ENCODE measurements around the gene STPG2.

The STPG2 gene

DNA sequence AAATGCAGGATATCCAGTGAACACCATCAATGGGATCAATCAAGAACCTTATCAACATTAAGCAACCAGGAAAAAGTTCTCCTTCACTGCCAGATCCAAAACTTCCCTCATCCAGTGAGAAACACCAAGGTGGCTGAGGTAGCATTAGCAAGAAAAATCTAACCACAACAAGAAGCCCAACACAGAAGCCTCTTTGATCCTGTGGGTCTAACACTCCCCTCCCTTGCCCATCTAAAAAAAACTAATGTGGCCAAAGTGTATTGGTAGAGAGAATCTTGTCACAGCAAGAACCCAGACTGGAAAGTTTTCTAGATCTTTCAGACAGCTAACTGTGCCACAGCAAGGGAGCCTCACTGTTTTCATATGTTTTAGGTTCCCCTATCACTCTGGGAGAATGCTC, 558.0 kb downstream of the STPG2 start:
- Histone ChIP-seq H3F3A (ENCODE audit: insufficient read depth, low read length) (no peaks in the 10 kb centered on the region), H3K9me3 (replicated peaks; ENCODE audit: insufficient read depth, low read length) (no peaks in the 10 kb centered on the region), H3K4me1 (ENCODE audit: low read length) (no peaks in the 10 kb centered on the region), H3K27me3 (replicated peaks; ENCODE audit: insufficient read depth, low read length) (no peaks in the 10 kb centered on the region), H3K9ac (ENCODE audit: low read length) (no peak overlapping the region), H2AFZ (ENCODE audit: low read length) (no peak overlapping the region), H3K36me3 (replicated peaks; ENCODE audit: insufficient read depth, low read length) (no peaks in the 10 kb centered on the region), H4K20me1 (ENCODE audit: insufficient read depth, low read length) (no peaks in the 10 kb centered on the region), H3K4me3 (ENCODE audit: low read length) (no peak overlapping the region), H3K27ac (ENCODE audit: low read length) (no peak overlapping the region), H3K79me2 (ENCODE audit: low read length) (no peaks in the 10 kb centered on the region), H3K4me2 (ENCODE audit: low read depth, low read length) (no peak overlapping the region), H3K9me2 (replicated peaks; ENCODE audit: insufficient read depth, low read length) (no peaks in the 10 kb centered on the region)
- TF ChIP-seq, protein P1, sequence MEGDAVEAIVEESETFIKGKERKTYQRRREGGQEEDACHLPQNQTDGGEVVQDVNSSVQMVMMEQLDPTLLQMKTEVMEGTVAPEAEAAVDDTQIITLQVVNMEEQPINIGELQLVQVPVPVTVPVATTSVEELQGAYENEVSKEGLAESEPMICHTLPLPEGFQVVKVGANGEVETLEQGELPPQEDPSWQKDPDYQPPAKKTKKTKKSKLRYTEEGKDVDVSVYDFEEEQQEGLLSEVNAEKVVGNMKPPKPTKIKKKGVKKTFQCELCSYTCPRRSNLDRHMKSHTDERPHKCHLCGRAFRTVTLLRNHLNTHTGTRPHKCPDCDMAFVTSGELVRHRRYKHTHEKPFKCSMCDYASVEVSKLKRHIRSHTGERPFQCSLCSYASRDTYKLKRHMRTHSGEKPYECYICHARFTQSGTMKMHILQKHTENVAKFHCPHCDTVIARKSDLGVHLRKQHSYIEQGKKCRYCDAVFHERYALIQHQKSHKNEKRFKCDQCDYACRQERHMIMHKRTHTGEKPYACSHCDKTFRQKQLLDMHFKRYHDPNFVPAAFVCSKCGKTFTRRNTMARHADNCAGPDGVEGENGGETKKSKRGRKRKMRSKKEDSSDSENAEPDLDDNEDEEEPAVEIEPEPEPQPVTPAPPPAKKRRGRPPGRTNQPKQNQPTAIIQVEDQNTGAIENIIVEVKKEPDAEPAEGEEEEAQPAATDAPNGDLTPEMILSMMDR (IDR thresholded peaks at IDR 0.05; ENCODE audit: low read length), result no peak
- TF ChIP-seq EZH2 (optimal IDR thresholded peaks at IDR 0.05; ENCODE audit: low read depth, low read length) (no peak), EZH2phosphoT487 (IDR thresholded peaks at IDR 0.05; ENCODE audit: low read length) (no peak)
- DNase-seq, result no peak

DNA sequence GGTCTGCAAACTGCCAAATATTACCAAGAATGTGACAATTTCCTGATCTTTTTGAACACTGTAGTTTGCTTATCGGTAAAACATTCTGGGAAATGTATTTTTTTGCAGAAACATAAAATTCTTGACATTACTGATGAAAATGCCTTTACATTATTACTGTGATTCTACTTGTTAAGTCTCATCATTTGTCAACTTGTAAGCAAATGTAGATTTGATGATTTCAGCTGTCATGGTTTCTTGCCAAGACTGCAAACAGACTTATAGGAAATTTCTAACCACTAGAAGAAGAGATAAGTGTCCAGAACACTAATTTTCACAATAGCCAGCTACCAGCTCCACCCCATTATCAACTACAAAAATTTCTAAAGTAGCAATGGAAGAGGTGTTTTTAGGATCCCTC, 560.4 kb downstream of the STPG2 start:
- H3K9ac ChIP-seq (ENCODE audit: low read length), result no peak overlapping the region
- no peaks in the 10 kb centered on the region for H3K4me1 ChIP-seq (ENCODE audit: low read length)
- no peaks in the 10 kb centered on the region for H3K36me3 ChIP-seq (replicated peaks; ENCODE audit: insufficient read depth, low read length)
- no peaks in the 10 kb centered on the region for H3K9me3 ChIP-seq (replicated peaks; ENCODE audit: insufficient read depth, low read length)
- no peaks in the 10 kb centered on the region for H3K9me2 ChIP-seq (replicated peaks; ENCODE audit: insufficient read depth, low read length)
- no peak overlapping the region for H3K4me3 ChIP-seq (ENCODE audit: low read length)
- H3K4me2 ChIP-seq (ENCODE audit: low read depth, low read length), result no peak overlapping the region
- no peaks in the 10 kb centered on the region for H3K27me3 ChIP-seq (replicated peaks; ENCODE audit: insufficient read depth, low read length)
- TF ChIP-seq EZH2phosphoT487 (IDR thresholded peaks at IDR 0.05; ENCODE audit: low read length) (no peak), EZH2 (optimal IDR thresholded peaks at IDR 0.05; ENCODE audit: low read depth, low read length) (no peak)
- TF ChIP-seq, protein P1 (IDR thresholded peaks at IDR 0.05; ENCODE audit: low read length), result no peak
- H3F3A ChIP-seq (ENCODE audit: insufficient read depth, low read length), result no peaks in the 10 kb centered on the region
- no peak overlapping the region for H3K27ac ChIP-seq (ENCODE audit: low read length)
- DNase-seq, result no peak
- H2AFZ ChIP-seq (ENCODE audit: low read length), result no peak overlapping the region
- no peaks in the 10 kb centered on the region for H4K20me1 ChIP-seq (ENCODE audit: insufficient read depth, low read length)
- H3K79me2 ChIP-seq (ENCODE audit: low read length), result no peaks in the 10 kb centered on the region

DNA sequence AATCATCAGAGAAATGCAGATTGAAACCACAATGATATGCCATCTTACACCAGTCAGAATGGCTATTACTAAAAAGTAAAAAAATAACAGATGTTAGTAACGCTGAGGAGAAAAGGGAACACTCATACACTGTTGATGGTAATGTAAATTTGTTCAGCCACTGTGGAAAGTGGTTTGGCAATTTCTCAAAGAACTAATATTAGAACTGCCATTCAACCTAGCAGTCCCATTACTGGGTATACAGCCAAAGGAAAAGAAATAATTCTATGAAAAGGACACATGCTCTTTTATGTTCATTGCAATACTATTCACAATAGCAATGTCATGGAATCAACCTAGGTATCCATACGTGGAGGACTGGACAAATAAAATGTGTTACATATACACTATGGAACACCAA, 566.3 kb downstream of the STPG2 start:
- H3K9ac ChIP-seq (ENCODE audit: low read length), result no peak overlapping the region
- H3K27me3 ChIP-seq (replicated peaks; ENCODE audit: insufficient read depth, low read length), result no peaks in the 10 kb centered on the region
- TF ChIP-seq EZH2 (optimal IDR thresholded peaks at IDR 0.05; ENCODE audit: low read depth, low read length), result no peak
- TF ChIP-seq, protein P1 (IDR thresholded peaks at IDR 0.05; ENCODE audit: low read length), result no peak
- TF ChIP-seq EZH2phosphoT487 (IDR thresholded peaks at IDR 0.05; ENCODE audit: low read length), result no peak
- no peaks in the 10 kb centered on the region for H3K4me1 ChIP-seq (ENCODE audit: low read length)
- H3K4me3 ChIP-seq (ENCODE audit: low read length), result no peak overlapping the region
- no peaks in the 10 kb centered on the region for H3K36me3 ChIP-seq (replicated peaks; ENCODE audit: insufficient read depth, low read length)
- no peak for DNase-seq
- H3K9me2 ChIP-seq (replicated peaks; ENCODE audit: insufficient read depth, low read length), result no peaks in the 10 kb centered on the region
- H3K9me3 ChIP-seq (replicated peaks; ENCODE audit: insufficient read depth, low read length), result no peaks in the 10 kb centered on the region
- H3F3A ChIP-seq (ENCODE audit: insufficient read depth, low read length), result no peaks in the 10 kb centered on the region
- H4K20me1 ChIP-seq (ENCODE audit: insufficient read depth, low read length), result no peaks in the 10 kb centered on the region
- no peak overlapping the region for H2AFZ ChIP-seq (ENCODE audit: low read length)
- H3K27ac ChIP-seq (ENCODE audit: low read length), result no peak overlapping the region
- no peak overlapping the region for H3K4me2 ChIP-seq (ENCODE audit: low read depth, low read length)
- no peaks in the 10 kb centered on the region for H3K79me2 ChIP-seq (ENCODE audit: low read length)
